ENCODE measurements around the gene ZNF738. TPM values are rescaled to one million over a fixed set of nuclear protein-coding genes. Genes with fewer than 3 reads are reported as not detected.

Gene ZNF738
- polyA plus RNA-seq, 1 of the 3 experiments (the other 2 are of a cell fraction) = 8.1 TPM

GRCh38 chr19:21314676-21315075, 44.1 kb upstream of the ZNF738 start (continued):
- TF ChIP-seq IRF3 (IDR thresholded peaks at IDR 0.05; ENCODE audit: low read depth, low read length) (no peak), CHD2 (IDR thresholded peaks at IDR 0.05; ENCODE audit: low read length, partially characterized antibody) (no peak), RXRA (IDR thresholded peaks at IDR 0.05; ENCODE audit: borderline replicate concordance, low read depth) (no peak), MEF2A (IDR thresholded peaks at IDR 0.05; ENCODE audit: borderline replicate concordance, low read depth) (no peak), SMC3 (IDR thresholded peaks at IDR 0.05; ENCODE audit: low read depth, low read length) (no peak)

- peaks cover 0 to 23% of the 10 kb centered on the region in 2 experiments for H3K36me3 ChIP-seq (replicated peaks in 1 of 2; ENCODE audit: control insufficient read depth in 1 of 2, insufficient read depth in 2 of 2, low read length in 1 of 2)
- H3K79me2 ChIP-seq (ENCODE audit: insufficient read depth) = peaks cover 80% of the 10 kb centered on the region
- ChIA-PET CTCF (no interaction called here), POLR2A (interaction anchor here (2.2 kb wide), 1 partner anchor 11 kb away, joined by 6 read pairs; the partner anchor contains the start of gene ZNF708)
- no peak overlapping the region for H3K27ac ChIP-seq (ENCODE audit: low read depth in 2 of 2, low read length in 1 of 2)
- H3K9me2 ChIP-seq = no peaks in the 10 kb centered on the region
- no peaks in the 10 kb centered on the region for H4K20me1 ChIP-seq (ENCODE audit: insufficient read depth)
- no peak overlapping the region for H2AFZ ChIP-seq (ENCODE audit: low read depth)
- H3F3A ChIP-seq (replicated peaks; ENCODE audit: insufficient read depth) = no peaks in the 10 kb centered on the region
- no peak overlapping the region for H3K9ac ChIP-seq
- 100% methylated on average over 1 of the region's 1 CpG for WGBS (ENCODE audit: low lambda C conversion rate)
- no peak overlapping the region for H3K4me2 ChIP-seq
- TF ChIP-seq NFIC (IDR thresholded peaks at IDR 0.05; ENCODE audit: borderline replicate concordance) (no peak), NRF1 (IDR thresholded peaks at IDR 0.05; ENCODE audit: low read depth, low read length) (no peak), FOXJ3 (CRISPR knock-in tag; IDR thresholded peaks at IDR 0.05) (no peak), TAF1 (IDR thresholded peaks at IDR 0.05; ENCODE audit: borderline replicate concordance, low read depth, low read length) (no peak), IRF3 (IDR thresholded peaks at IDR 0.05; ENCODE audit: low read depth, low read length) (no peak), CTCF (IDR thresholded peaks at IDR 0.05) (no peak), EP300 (IDR thresholded peaks at IDR 0.05; ENCODE audit: borderline replicate concordance in 1 of 2, low read depth in 1 of 2, low read length in 1 of 2) (no peak), FOSL2 (IDR thresholded peaks at IDR 0.05; ENCODE audit: borderline replicate concordance, low read depth) (no peak), PBX3 (IDR thresholded peaks at IDR 0.05) (no peak), GABPA (IDR thresholded peaks at IDR 0.05; ENCODE audit: low read depth) (no peak), REST (IDR thresholded peaks at IDR 0.05; ENCODE audit: low read depth, low read length) (no peak), RXRA (IDR thresholded peaks at IDR 0.05; ENCODE audit: borderline replicate concordance, low read depth) (no peak), TCF12 (IDR thresholded peaks at IDR 0.05) (no peak), SMC3 (IDR thresholded peaks at IDR 0.05; ENCODE audit: low read depth, low read length) (no peak), POLR2AphosphoS5 (IDR thresholded peaks at IDR 0.05; ENCODE audit: low read depth, low read length) (no peak), YY1 (IDR thresholded peaks at IDR 0.05; ENCODE audit: low read depth) (no peak), RAD21 (IDR thresholded peaks at IDR 0.05; ENCODE audit: low read length) (no peak), RCOR1 (IDR thresholded peaks at IDR 0.05; ENCODE audit: low read length) (no peak)
- no peak overlapping the region for H3K4me3 ChIP-seq (ENCODE audit: low read depth in 2 of 2, low read length in 1 of 2)
- no peaks in the 10 kb centered on the region for H3K27me3 ChIP-seq (ENCODE audit: insufficient read depth)
- H3K4me1 ChIP-seq (ENCODE audit: control insufficient read depth in 1 of 2, insufficient read depth in 2 of 2, low read depth in 1 of 2, low read length in 1 of 2) = peaks cover 0 to 4% of the 10 kb centered on the region in 2 experiments; a peak in 2 of 4 replicates
- H3K9me3 ChIP-seq = no peaks in the 10 kb centered on the region
- no peak for DNase-seq
Measured at GRCh38 chr19:21317821-21318220, 41.0 kb upstream of the ZNF738 start.
